GM12864 (cell line): ENCODE data around the gene GSTA5.
A peak's percentile ranks its signal among the peaks of the same experiment; 100 is the strongest.

Experiments
- DNase-seq: peaks from one replicate; pipeline ENCODE4 v3.0.0-alpha.2; 2011; ENCODE audit warnings: low read depth
- H3K4me3 ChIP-seq: 2 replicates; pipeline ENCODE4 v1.5.1; 2011; ENCODE audit warnings: mild to moderate bottlenecking, low read depth, low read length, control low read depth
- CTCF ChIP-seq: IDR thresholded peaks from 2 replicates; pipeline ENCODE4 v1.5.1; 2011; ENCODE audit warnings: low read depth, mild to moderate bottlenecking, moderate library complexity, low read length, control low read depth, inconsistent platforms; ENCODE audit errors: missing control alignments

The GSTA5 gene

GRCh38 chr6:52840763-52841585, at the start of gene GSTA5:
Gene GSTA5, minus strand, starts transcription at chr6:52840813.
- DNase-seq: no peak
- TF ChIP-seq CTCF: no peak

GRCh38 chr6:52890018-52890417, 49.4 kb upstream of the GSTA5 start:
- no peak for DNase-seq
- TF ChIP-seq CTCF: no peak
- H3K4me3 ChIP-seq: no peak overlapping the region

More at GRCh38 chr6:52840763-52841585, at the start of gene GSTA5:
- no peak within 1 kb of the TSS for H3K4me3 ChIP-seq

- no peak for TF ChIP-seq CTCF
- no peak for DNase-seq
- no peak overlapping the region for H3K4me3 ChIP-seq
Observed at GRCh38 chr6:52887910-52888524, 47.4 kb upstream of the GSTA5 start.

- peak overlapping the region; percentile 51 for H3K4me3 ChIP-seq
- DNase-seq: peak; percentile 21
- TF ChIP-seq CTCF: peak; percentile 88
Observed at GRCh38 chr6:52881996-52882841, 41.6 kb upstream of the GSTA5 start.

GRCh38 chr6:52881662-52881995, 41.0 kb upstream of the GSTA5 start:
- DNase-seq: no peak
- no peak overlapping the region for H3K4me3 ChIP-seq
- no peak for TF ChIP-seq CTCF

- no peak for TF ChIP-seq CTCF
- H3K4me3 ChIP-seq: no peak overlapping the region
- no peak for DNase-seq
Observed at GRCh38 chr6:52877786-52878185, 37.2 kb upstream of the GSTA5 start.
